Stimulated activated CD4-positive, alpha-beta T cell treated with anti-CD3 and anti-CD28 coated beads, Interleukin-12 subunit alpha, Interleukin-12 subunit beta, amount 100 ng/mL, for 4 hours (primary cell): ENCODE measurements around the gene SSH3.

Experiments
- DNase-seq: peaks from one replicate; pipeline ENCODE4 v3.0.0-alpha.2; 2020

SSH3 gene

GRCh38 chr11:67281552-67282150 is 21.7 kb upstream of the SSH3 start:
- no peak for DNase-seq

GRCh38 chr11:67282155-67282875 is 21.0 kb upstream of the SSH3 start:
- DNase-seq = no peak

- no peak for DNase-seq
Measured at GRCh38 chr11:67282876-67283371, 20.4 kb upstream of the SSH3 start.

GRCh38 chr11:67283481-67283963 is 19.8 kb upstream of the SSH3 start:
- DNase-seq = no peak

DNA sequence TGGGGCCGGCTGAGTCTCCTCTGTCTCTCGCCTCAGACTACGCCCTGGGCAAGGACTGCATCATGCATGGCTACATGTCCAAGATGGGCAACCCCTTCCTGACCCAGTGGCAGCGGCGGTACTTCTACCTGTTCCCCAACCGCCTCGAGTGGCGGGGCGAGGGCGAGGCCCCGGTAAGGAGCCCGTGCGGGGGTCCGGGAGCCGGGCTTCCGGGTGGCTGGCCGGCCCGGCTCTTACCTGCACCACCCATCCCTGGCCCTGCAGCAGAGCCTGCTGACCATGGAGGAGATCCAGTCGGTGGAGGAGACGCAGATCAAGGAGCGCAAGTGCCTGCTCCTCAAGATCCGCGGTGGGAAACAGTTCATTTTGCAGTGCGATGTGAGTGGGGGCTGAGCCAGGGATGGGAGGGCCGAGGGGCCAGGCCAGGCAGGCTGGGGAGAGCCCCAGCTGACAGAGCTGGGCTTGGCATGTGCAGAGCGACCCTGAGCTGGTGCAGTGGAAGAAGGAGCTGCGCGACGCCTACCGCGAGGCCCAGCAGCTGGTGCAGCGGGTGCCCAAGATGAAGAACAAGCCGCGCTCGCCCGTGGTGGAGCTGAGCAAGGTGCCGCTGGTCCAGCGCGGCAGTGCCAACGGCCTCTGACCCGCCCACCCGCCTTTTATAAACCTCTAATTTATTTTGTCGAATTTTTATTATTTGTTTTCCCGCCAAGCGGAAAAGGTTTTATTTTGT is 18.4 kb upstream of the SSH3 start:
- DNase-seq = no peak

- no peak for DNase-seq
Measured at GRCh38 chr11:67285541-67286498, 17.5 kb upstream of the SSH3 start.

GRCh38 chr11:67286621-67287333 is 16.6 kb upstream of the SSH3 start:
- no peak for DNase-seq

DNA sequence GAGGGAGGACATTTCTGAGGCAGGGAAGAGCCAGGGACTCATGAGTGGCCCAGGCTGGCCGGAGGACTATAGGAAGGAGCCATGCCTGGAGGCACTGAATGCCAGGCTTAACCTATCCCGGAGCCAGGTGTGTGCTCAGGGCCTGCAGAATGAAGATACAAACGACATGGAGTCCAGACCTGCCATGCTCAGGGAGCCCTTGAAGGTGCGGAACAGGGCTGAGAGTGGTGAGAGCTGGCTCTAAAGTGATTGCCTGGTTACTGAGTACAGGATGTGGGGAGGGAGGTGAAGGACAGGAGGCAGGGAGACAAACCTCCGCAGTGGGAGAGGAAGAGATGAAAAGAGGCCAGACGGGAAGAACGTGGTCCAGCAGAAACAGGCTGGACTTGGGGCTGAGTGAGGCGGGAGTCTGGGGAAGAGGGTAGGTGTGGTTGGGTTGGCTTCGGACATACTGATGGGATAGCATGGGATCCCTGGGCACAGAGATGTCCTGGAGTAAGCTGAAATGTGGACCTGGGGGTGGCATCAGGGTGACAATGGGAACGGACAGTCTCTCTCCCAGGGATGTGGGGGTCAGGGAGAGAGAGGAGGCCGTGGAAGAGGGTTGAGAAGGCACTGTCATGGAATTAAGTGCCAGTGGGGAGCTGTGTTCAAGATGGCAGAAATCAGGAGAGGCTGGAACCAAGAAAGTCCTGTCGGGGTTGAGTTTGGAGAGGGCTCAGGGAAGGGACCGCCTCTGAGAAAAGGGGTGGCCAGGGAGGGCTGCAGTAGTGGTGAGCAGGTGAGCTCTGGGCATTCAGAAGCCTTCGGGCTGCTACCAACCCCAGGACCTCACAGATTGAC is 15.8 kb upstream of the SSH3 start:
- DNase-seq = no peak

GRCh38 chr11:67288198-67288451 is 15.2 kb upstream of the SSH3 start:
- no peak for DNase-seq

DNA sequence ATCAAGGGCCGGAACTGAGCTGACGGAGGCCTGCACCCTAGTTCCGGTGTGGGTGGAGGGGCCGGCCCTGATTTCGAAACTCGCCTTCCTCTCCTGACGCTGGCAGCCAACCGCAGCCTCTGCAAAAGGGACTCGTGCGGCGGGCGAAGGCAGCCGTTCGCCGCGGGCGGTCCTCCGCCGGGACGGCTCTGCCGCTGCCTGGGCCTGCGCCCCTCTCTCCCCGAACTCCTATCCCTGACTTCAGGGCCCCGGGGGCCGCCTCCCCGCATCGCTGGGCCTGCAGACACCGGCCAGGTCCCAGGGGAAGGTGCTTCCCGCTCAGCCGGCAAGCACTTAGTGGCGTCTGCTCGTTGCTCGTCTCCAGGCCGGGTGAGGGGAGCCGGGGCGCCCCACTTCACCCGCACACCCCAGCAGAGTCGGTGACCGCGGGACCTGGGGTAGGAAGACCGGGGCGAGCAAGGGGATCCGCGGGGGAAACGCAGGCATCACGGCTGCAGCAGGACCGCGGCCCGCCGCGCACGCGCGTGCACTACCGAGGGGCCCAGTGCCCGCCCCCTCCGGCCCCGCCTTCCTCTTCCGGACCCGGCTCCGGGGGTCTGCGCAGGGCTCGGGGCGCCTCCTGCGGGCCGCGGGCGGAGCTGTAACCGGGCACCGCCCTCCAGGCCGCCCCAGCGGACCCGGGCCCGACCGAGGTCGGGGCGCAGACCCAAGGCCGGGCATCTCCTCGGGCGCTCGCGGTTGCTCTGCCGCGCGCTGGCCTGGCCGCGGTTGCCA is 14.7 kb upstream of the SSH3 start:
- peak; percentile 86 for DNase-seq

- DNase-seq = no peak
Measured at GRCh38 chr11:67289226-67289650, 14.1 kb upstream of the SSH3 start, which contains the start of gene ANKRD13D. ANKRD13D (plus strand) TSS chr11:67289303; CDS start chr11:67289461, 158 bp downstream.

DNA sequence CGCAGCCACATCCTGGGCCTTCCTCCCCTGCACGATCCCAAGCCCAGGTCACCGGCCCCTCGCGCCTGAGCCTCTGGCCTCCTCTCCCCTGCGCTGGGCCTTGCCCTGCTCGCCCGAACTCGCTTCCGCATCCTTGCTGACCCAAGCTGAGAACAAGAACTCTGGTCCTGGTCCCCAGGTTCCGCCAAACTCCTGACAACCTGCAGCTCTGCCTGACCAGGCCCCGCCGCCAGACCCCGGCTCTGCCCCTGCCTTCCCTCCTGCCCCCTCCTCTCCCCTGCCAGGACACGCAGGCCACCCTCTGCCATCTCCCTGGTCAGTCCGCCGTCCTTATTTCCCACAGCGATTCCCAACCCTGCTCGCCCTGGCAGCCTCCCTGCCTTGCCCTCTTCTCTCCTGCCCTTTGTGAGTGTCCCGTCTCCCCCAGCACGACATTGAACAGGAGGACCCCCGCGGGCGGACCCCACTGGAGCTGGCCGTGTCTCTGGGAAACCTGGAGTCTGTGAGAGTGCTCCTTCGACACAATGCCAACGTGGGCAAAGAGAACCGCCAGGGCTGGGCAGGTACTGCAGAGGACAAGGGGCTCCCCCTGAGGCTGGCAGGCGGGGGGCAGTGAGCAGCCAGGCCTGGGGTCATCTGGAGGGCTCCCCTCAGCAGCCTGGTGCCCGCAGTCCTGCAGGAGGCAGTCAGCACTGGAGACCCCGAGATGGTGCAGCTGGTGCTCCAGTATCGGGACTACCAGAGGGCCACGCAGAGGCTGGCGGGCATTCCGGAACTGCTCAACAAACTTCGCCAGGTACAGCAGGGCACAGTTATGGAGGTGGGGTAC is 13.5 kb upstream of the SSH3 start:
- DNase-seq = no peak

GRCh38 chr11:67290801-67291200 is 12.5 kb upstream of the SSH3 start:
- DNase-seq = no peak

DNA sequence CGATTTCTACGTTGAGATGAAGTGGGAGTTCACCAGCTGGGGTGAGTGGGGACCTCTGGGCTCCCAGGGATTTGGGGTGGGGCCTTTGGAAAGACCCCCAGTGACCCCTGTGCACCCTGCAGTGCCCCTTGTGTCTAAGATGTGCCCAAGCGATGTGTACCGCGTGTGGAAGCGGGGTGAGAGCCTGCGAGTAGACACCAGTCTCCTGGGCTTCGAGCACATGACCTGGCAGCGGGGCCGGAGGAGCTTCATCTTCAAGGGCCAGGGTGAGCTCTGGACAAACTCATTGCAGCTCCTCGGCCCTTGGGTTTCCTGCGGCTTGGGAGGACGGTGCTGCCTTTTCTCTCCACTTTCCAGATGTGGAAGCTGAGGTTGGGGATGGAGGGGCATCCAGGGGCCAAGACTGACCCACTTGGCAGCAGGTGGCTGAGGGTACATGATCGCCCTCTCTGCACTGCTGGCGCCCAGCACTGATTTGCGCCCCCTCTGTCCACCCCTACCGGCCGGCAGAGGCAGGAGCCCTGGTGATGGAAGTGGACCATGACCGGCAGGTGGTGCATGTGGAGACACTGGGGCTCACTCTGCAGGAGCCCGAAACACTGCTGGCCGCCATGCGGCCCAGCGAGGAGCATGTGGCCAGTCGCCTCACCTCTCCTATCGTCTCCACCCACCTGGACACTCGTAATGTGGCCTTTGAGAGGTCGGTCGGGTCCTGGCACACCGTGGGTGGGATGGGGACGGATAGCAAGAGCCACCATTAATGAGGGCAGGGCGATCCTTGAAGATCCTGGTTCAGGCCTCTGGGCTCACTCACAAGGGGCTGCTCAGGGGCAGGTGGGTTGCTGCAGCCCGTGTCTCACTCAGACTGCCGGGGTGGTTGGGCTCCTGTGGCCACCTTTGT is 11.6 kb upstream of the SSH3 start:
- no peak for DNase-seq

GRCh38 chr11:67292671-67293070 is 10.7 kb upstream of the SSH3 start:
- no peak for DNase-seq

DNA sequence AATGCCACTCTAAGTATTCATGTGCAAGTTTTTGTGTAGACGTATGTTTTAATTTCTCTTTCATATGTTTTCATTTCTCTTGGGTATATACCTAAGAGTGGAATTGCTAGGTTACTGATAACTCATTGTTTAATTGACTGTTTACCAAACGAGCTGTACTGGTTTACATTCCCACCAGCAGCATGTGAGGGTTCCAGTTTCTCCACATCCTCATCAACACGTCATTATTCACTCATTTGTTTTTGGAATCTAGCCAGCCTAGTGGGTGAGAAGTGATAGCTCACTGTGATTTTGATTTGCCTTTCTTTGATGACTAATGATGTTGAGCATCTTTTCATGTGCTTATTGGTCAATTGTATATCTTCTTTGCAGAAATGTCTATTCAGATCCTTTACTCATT is 10.2 kb upstream of the SSH3 start:
- DNase-seq = no peak

DNA sequence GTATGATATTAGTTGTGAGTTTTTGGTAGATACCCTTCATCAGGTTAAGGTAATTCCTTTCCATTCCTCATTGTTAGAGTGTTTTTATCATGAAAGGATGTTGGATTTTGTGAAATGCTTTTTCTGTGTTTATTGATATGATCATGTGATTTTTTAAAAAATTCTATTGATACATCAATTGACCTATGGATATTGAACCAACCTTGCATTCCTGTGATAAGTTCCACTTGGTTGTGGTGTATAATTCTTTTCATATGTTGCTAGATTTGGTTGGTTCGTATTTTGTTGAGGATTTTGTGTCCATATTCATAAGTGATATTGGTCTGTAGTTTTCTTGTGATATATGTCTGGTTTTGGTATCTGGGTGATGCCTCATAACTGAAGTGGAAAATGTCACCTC is 7.5 kb upstream of the SSH3 start:
- DNase-seq = no peak

DNA sequence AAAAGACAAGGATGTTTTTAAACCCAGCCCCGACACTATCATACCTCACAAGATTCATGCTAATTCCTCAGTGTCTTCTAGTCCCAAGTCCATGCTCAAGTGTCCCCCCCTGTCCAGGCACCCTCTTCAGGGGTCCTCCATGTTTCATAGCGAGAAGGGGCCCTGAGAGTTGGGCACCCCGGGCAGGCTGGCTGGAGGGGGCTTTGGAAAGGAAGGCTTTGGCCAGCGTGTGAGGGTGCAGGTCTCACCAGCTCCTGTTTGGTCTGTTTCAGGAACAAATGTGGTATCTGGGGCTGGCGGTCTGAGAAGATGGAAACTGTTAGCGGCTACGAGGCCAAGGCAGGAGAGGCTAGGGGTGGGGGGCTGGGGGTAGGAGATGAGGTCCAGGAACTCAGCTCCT is 4.5 kb upstream of the SSH3 start:
- no peak for DNase-seq
